Adrenal gland (tissue), 12 donors: ENCODE results near the gene CCDC93. TPM values are rescaled to one million over a fixed set of nuclear protein-coding genes. Genes with fewer than 3 reads are reported as not detected.

Experiments used
- DNase-seq, 7 donors: peaks; one replicate each; pipeline ENCODE4 v3.0.0-alpha.2; 2019 to 2020
- H3K27ac ChIP-seq, 5 donors: fragments of 200-600 bp; sonication (generic) in 4 of 5; 1 replicate in 3 of 5; 2 replicates in 2 of 5; pipeline versions ENCODE4 v1.5.1 to v1.8.0; 2016 to 2020; ENCODE audit warnings: mild to moderate bottlenecking in 1 of 5
- H3K27me3 ChIP-seq: fragments of 200-600 bp; 2 replicates; pipeline ENCODE4 v1.8.0; 2021
- H3K36me3 ChIP-seq, 2 donors: fragments of 200-600 bp; replicated peaks in 1 of 2; 1 replicate in 1 of 2; 2 replicates in 1 of 2; pipeline versions ENCODE4 v1.5.1 to v1.8.0; 2018 to 2022
- H3K4me1 ChIP-seq, 2 donors: fragments of 200-600 bp; replicated peaks in 1 of 2; 1 replicate in 1 of 2; 2 replicates in 1 of 2; pipeline versions ENCODE4 v1.5.1 to v1.8.0; 2018 to 2021
- H3K4me3 ChIP-seq, 4 donors: fragments of 200-600 bp; sonication (generic) in 3 of 4; one replicate each; pipeline ENCODE4 v1.5.1; 2016 to 2018
- H3K9me3 ChIP-seq, 3 donors: fragments of 200-600 bp; sonication (generic) in 1 of 3; replicated peaks in 1 of 3; 1 replicate in 2 of 3; 2 replicates in 1 of 3; pipeline versions ENCODE4 v1.5.1 to v1.8.0; 2016 to 2021
- POLR2A ChIP-seq, 2 donors: fragments of 450-650 bp; IDR thresholded peaks; one replicate each; pipeline ENCODE4 v1.6.1; 2017; ENCODE audit warnings: antibody characterized with exemption in 2 of 2, mild to moderate bottlenecking in 2 of 2, moderate library complexity in 1 of 2
- WGBS, 4 donors: extraction: QIAGEN DNeasy Blood & Tissue Kit in 2 of 4; methylation state at CpG; one replicate each; pipeline versions ENCODE4 v1.1.5 to v1.1.7; 2013 to 2017; 5-methylcytosine and 5-hydroxymethylcytosine counted together
- intact Hi-C, 2 donors: fragments of 100-400 bp; cut with DNase I; formaldehyde crosslinking; loops; one replicate each; pipeline versions ENCODE4 v1.14.1 to v1.15.0; 2022 to 2023
- polyA plus RNA-seq, 3 donors: library from polyadenylated mRNA; stranded (reverse); fragments of 200-250 nt in 2 of 3; fragments of 350-450 nt in 1 of 3; fragmentation: Illumina TruSeq in 1 of 3; extraction: RNeasy Lipid Tissue Mini Kit (QIAGEN cat#74804) in 1 of 3; gene quantifications; one replicate each; pipeline ENCODE4 v1.2.3, GENCODE V29; 2013 to 2014
- total RNA-seq, 9 donors: library from RNA; depleted of rRNA in 4 of 9; stranded (reverse); fragments of >200 nt in 4 of 9; fragments of 120-200 nt in 1 of 9; fragmentation: NEBNext Ultra II Directional in 1 of 9; extraction: Animal tissue kit (Norgen Biotek cat#: 25700) in 1 of 9; gene quantifications; one replicate each; pipeline versions ENCODE4 v1.1.0 to v1.2.4, GENCODE V29; 2013 to 2023
- TF ChIP-seq, protein P1 (sequence below), 6 experiments: fragments of 450-650 bp in 4 of 6; fragments of 200-600 bp in 2 of 6; sonication (generic) in 1 of 6; IDR thresholded peaks; 1 replicate in 5 of 6; 2 replicates in 1 of 6; pipeline versions ENCODE4 v1.5.1 to v1.8.0; 2016 to 2021; ENCODE audit warnings: antibody characterized with exemption in 6 of 6, mild to moderate bottlenecking in 2 of 6, moderate library complexity in 1 of 6
- donor health status: healthy with polysubstance abuse.
- donor health status: Bipolar disorder and iron deficiency.
- donor health status: DM: yes; HTN: yes; CAD: no.
- donor health status: DM: no; HTN: no; CAD: no.
- donor health status: DM: no; HTN: no; CAD: no.
- donor health status: DM: yes; HTN: yes; CAD: no.

The CCDC93 gene
- total and polyA plus RNA-seq, 12 donors, result 10.9 to 50.6 (median 33.8) TPM

DNA sequence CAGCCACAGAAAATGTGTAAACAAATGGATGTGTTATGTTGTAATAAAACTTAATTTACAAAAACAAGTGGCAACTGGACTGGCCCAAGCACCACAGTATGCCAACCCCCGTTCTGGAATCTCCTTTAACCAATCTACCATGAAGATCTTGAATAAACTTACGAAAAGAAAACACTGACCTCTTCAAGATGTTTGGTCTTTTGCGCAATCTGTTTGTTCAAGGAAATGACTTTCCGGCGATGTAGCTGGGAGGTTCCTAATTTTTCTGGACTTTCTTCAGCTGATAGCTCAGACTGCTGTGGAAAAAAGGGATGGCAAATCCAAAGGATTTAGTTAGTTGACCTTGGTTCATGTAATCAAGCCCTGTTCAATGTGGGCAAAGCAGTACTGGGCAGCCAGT, 55.7 kb downstream of the CCDC93 start:
- H3K27me3 ChIP-seq, result no peaks in the 10 kb centered on the region
- no peak for DNase-seq
- H3K36me3 ChIP-seq, result peaks cover 0 to 49% of the 10 kb centered on the region in 2 donors
- intact Hi-C loops, result no loop called here
- H3K27ac ChIP-seq, result no peak overlapping the region
- no peak for TF ChIP-seq POLR2A (IDR thresholded peaks at IDR 0.05)
- TF ChIP-seq, protein P1, sequence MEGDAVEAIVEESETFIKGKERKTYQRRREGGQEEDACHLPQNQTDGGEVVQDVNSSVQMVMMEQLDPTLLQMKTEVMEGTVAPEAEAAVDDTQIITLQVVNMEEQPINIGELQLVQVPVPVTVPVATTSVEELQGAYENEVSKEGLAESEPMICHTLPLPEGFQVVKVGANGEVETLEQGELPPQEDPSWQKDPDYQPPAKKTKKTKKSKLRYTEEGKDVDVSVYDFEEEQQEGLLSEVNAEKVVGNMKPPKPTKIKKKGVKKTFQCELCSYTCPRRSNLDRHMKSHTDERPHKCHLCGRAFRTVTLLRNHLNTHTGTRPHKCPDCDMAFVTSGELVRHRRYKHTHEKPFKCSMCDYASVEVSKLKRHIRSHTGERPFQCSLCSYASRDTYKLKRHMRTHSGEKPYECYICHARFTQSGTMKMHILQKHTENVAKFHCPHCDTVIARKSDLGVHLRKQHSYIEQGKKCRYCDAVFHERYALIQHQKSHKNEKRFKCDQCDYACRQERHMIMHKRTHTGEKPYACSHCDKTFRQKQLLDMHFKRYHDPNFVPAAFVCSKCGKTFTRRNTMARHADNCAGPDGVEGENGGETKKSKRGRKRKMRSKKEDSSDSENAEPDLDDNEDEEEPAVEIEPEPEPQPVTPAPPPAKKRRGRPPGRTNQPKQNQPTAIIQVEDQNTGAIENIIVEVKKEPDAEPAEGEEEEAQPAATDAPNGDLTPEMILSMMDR (IDR thresholded peaks at IDR 0.05), result no peak
- no peak overlapping the region for H3K4me3 ChIP-seq
- WGBS, 4 donors, result 73 to 85% (median 74%) methylated on average over 5 of the region's 5 CpGs
- H3K9me3 ChIP-seq, result no peaks in the 10 kb centered on the region
- H3K4me1 ChIP-seq, result peaks cover 4 to 8% of the 10 kb centered on the region in 2 donors

DNA sequence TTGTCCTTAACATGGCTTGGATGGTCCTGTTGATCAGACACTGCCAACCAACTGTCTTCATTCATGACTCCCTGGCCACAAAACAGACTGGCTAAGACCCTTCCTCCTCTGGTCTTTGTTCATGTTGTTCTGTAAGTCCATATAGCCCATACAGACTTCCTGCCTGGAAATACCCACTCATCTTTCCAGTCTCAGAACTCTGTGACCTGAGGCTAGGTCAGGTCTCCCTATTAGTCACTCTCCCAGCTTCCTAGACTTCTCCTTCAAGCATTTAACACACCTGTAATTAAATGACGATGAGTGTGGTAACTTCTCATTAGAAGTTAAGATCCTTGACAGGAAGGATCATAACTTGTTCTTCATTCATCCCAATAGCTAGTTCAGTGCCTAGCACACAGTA, 56.3 kb downstream of the CCDC93 start:
- peaks cover 4 to 8% of the 10 kb centered on the region in 2 donors for H3K4me1 ChIP-seq
- WGBS, 4 donors, result 97 to 100% (median 99%) methylated on average over 1 of the region's 1 CpG
- intact Hi-C loops, result no loop called here
- DNase-seq, result no peak
- peaks cover 0 to 55% of the 10 kb centered on the region in 2 donors for H3K36me3 ChIP-seq
- no peak overlapping the region for H3K4me3 ChIP-seq
- H3K9me3 ChIP-seq, result no peaks in the 10 kb centered on the region
- H3K27ac ChIP-seq, result no peak overlapping the region
- no peak for TF ChIP-seq POLR2A (IDR thresholded peaks at IDR 0.05)
- TF ChIP-seq, protein P1 (IDR thresholded peaks at IDR 0.05), result no peak
- no peaks in the 10 kb centered on the region for H3K27me3 ChIP-seq

DNA sequence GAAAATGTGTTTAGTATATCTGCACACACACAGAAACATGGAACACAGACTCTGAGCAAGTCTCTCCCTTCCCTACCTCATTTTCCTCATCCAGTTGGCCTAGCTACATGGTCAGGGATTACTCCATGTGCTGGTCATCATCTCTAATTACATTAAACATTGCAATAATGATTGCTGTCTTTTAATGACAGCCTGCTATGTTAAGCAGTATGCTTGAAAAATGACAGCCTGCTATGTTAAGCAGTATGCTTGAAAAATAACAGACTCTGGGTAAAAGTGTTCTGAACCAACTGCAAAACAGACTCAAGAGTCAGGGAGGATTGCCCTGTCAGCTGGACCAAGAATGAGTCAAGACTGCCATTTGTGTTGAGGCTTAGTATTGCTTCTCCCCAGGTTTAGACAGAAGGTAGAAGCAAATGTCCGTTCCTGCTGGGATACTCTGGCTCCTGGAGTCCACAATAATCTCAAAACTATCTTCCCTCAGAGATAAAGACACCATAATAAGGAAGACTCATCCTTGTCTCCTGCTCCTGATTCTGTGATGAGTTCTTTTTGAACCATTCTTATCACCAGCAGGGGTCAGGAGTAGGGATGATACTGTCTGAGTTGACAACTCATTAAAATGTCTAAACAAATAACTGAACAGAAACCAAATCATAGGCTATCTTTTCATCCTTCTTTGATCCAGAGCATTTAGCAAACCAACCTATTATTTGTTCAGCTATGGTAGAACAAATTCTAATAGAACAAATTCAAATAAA, 57.7 kb downstream of the CCDC93 start:
- H3K27me3 ChIP-seq, result no peaks in the 10 kb centered on the region
- WGBS, 4 donors, result 74 to 94% (median 90%) methylated on average over 1 of the region's 1 CpG
- H3K4me1 ChIP-seq, result peaks cover 4 to 8% of the 10 kb centered on the region in 2 donors
- no peak for DNase-seq
- no peaks in the 10 kb centered on the region for H3K9me3 ChIP-seq
- TF ChIP-seq, protein P1 (IDR thresholded peaks at IDR 0.05), result no peak
- no peak for TF ChIP-seq POLR2A (IDR thresholded peaks at IDR 0.05)
- intact Hi-C loops, result no loop called here
- H3K36me3 ChIP-seq, result peaks cover 0 to 69% of the 10 kb centered on the region in 2 donors
- no peak overlapping the region for H3K4me3 ChIP-seq
- H3K27ac ChIP-seq, result no peak overlapping the region

DNA sequence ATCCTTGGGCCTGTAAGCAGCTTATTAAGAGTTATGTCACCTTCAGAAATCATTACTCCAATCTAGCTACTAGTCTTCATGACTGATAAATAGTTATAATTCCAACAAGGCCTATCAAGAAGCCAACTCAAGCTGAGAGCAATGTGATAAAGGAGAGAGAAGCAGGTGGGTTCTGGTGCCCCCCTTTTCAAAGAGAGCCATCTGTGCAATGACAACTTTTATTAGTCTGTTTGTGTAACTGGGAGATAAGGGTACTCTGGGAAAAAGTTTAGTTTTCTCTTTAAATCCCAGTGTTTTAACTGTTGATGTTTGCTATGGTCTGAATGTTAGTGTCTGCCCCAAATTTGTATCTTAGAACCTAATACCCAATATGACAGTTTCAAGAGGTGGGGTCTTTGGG, 60.6 kb downstream of the CCDC93 start:
- no peak for DNase-seq
- no peak overlapping the region for H3K27ac ChIP-seq
- H3K9me3 ChIP-seq, result no peaks in the 10 kb centered on the region
- no peak overlapping the region for H3K4me3 ChIP-seq
- H3K27me3 ChIP-seq, result no peaks in the 10 kb centered on the region
- intact Hi-C loops, result no loop called here
- TF ChIP-seq, protein P1 (IDR thresholded peaks at IDR 0.05), result no peak
- no peak for TF ChIP-seq POLR2A (IDR thresholded peaks at IDR 0.05)
- no peaks in the 10 kb centered on the region for H3K4me1 ChIP-seq
- peaks cover 0 to 88% of the 10 kb centered on the region in 2 donors for H3K36me3 ChIP-seq
